Heart right ventricle (tissue), 16 donors: ENCODE measurements around the gene ANKS6. TPM values are rescaled to one million over a fixed set of nuclear protein-coding genes. Genes with fewer than 3 reads are reported as not detected.

Experiments used
- ATAC-seq, 8 donors: fragments of 200-7000 bp; cut with Tn5 transposase; one replicate each; pipeline ENCODE4 v1.9.1; 2020; ENCODE audit warnings: mild to moderate bottlenecking in 8 of 8, moderate library complexity in 8 of 8, moderate number of reproducible peaks in 1 of 8
- DNase-seq, 2 donors: peaks; one replicate each; pipeline ENCODE4 v3.0.0-alpha.2; 2020
- H3K27ac ChIP-seq, 10 donors: fragments of 200-600 bp; sonication (generic) in 2 of 10; one replicate each; pipeline versions ENCODE4 v1.5.0 to v1.8.0; 2020 to 2022; ENCODE audit warnings: mild to moderate bottlenecking in 3 of 10
- H3K27me3 ChIP-seq, 7 donors: fragments of 200-600 bp; one replicate each; pipeline ENCODE4 v1.8.0; 2021 to 2022; ENCODE audit warnings: mild to moderate bottlenecking in 2 of 7
- H3K36me3 ChIP-seq, 9 donors: fragments of 200-600 bp; sonication (generic) in 1 of 9; one replicate each; pipeline versions ENCODE4 v1.5.0 to v1.8.0; 2020 to 2022; ENCODE audit warnings: mild to moderate bottlenecking in 2 of 9
- H3K4me1 ChIP-seq, 9 donors: fragments of 200-600 bp; sonication (generic) in 1 of 9; one replicate each; pipeline versions ENCODE4 v1.5.0 to v1.8.0; 2020 to 2022; ENCODE audit warnings: mild to moderate bottlenecking in 4 of 9
- H3K4me3 ChIP-seq, 10 donors: fragments of 200-600 bp; sonication (generic) in 2 of 10; one replicate each; pipeline versions ENCODE4 v1.5.0 to v1.8.0; 2020 to 2022; ENCODE audit warnings: mild to moderate bottlenecking in 7 of 10, moderate library complexity in 2 of 10
- H3K9me3 ChIP-seq, 11 donors: fragments of 200-600 bp in 10 of 11; sonication (generic) in 2 of 11; one replicate each; pipeline versions ENCODE4 v1.5.0 to v1.8.0; 2013 to 2022; ENCODE audit warnings: mild to moderate bottlenecking in 2 of 11, control low read depth in 1 of 11, moderate library complexity in 1 of 11
- CTCF ChIP-seq, 9 donors: fragments of 200-600 bp; sonication (generic) in 2 of 9; IDR thresholded peaks; one replicate each; pipeline versions ENCODE4 v1.5.0 to v1.8.0; 2021 to 2022; ENCODE audit warnings: antibody characterized with exemption in 9 of 9, mild to moderate bottlenecking in 5 of 9, moderate library complexity in 1 of 9
- WGBS, 2 donors: extraction: QIAGEN DNeasy Blood & Tissue Kit; methylation state at CpG; one replicate each; pipeline ENCODE4 v1.1.7; 2013; ENCODE audit warnings: inconsistent platforms in 1 of 2; 5-methylcytosine and 5-hydroxymethylcytosine counted together
- intact Hi-C, 10 donors: fragments of 100-400 bp; cut with DNase I; formaldehyde crosslinking; loops; one replicate each; pipeline versions ENCODE4 v1.11.1 to v1.14.2; 2022
- polyA plus RNA-seq, 2 donors: library from polyadenylated mRNA; stranded (reverse); fragments of 200-250 nt; gene quantifications; one replicate each; pipeline ENCODE4 v1.2.3, GENCODE V29; 2013
- total RNA-seq, 10 donors: library from RNA; stranded (reverse); fragmentation: NEBNext Ultra II Directional in 3 of 10; extraction: Animal tissue kit (Norgen Biotek cat#: 25700) in 3 of 10; gene quantifications; one replicate each; pipeline versions ENCODE4 v1.2.1 to v1.2.4, GENCODE V29; 2021 to 2023
- donor health status: Arrhythmogenic right ventricular cardiomyopathy.
- donor health status: ischemic (EF 13 %, LVEDD 7.1; RV severe dilation, severe dysfunction).
- donor health status: healthy with polysubstance abuse.
- donor health status: DM: no; HTN: yes; CAD: no.
- donor health status: DM: no; HTN: no; CAD: no.
- donor health status: ischemic (EF 25% LVEDD 6.9; RV normal size, moderate dysfunction).
- donor health status: ischemic (EF 25% LVEDD 5.7; RV mildly dilated, moderate dysfunction).
- donor health status: healthy.
- donor health status: DM: yes; HTN: yes; CAD: no.
- donor health status: Ischemic cardiomyopathy.
- donor health status: ischemic (EF 35%, LVEDD 5.7; RV mildly dilated, moderate dysfunction).
- donor health status: nonischemic (EF 11% LVEDD 7.7; RV severe dilation, severe dysfunction).
- donor health status: DM: yes; HTN: yes; CAD: no.
- donor health status: PGD.
- donor health status: ischemic (EF 29% LVEDD 5.4; RV normal size, mild dysfunction).
- donor health status: nonischemic (EF 23%, LVEDD 6.1; RV moderate dilation, normal function).

ANKS6 gene
- total and polyA plus RNA-seq, 12 donors: 3.1 to 8.0 (median 4.2) TPM

- Histone ChIP-seq H3K27ac (no peak overlapping the region), H3K27me3 (no peaks in the 10 kb centered on the region), H3K4me1 (no peaks in the 10 kb centered on the region), H3K4me3 (no peak overlapping the region), H3K36me3 (no peaks in the 10 kb centered on the region), H3K9me3 (peaks cover 0 to 8% (median 0%) of the 10 kb centered on the region in 11 donors)
- WGBS, 2 donors: 97 to 98% methylated on average over 3 of the region's 3 CpGs
- ATAC-seq: peak in 1 of 8 donors; percentile 25
- TF ChIP-seq CTCF (IDR thresholded peaks at IDR 0.05): no peak
- intact Hi-C loops: no loop called here
- DNase-seq: no peak
Measured at GRCh38 chr9:98823666-98824334, 27.4 kb upstream of the ANKS6 start.

DNA sequence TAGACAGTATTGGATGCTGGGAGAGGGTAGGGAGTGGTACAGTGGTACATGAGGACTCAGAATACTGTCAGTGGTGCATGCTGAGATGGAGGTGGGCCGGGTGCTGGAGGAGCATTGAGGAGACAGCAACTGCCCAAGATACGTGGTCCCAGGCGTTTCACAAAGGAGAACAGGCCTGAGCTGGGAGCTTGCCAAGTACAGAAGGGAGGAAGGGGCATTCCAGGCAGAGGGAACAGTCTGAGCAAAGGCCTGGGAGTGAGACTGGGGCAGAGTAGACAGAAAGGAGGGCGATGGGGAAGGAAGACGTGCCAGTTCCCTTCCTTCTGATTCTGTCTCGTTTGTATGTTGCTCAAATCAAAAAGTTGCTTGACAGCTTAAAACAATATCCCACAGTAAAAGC is 26.3 kb upstream of the ANKS6 start:
- Histone ChIP-seq H3K4me1 (no peaks in the 10 kb centered on the region), H3K4me3 (no peak overlapping the region), H3K9me3 (peaks cover 0 to 10% (median 0%) of the 10 kb centered on the region in 11 donors), H3K36me3 (no peaks in the 10 kb centered on the region), H3K27me3 (no peaks in the 10 kb centered on the region), H3K27ac (no peak overlapping the region)
- no peak for ATAC-seq
- intact Hi-C loops: no loop called here
- TF ChIP-seq CTCF (IDR thresholded peaks at IDR 0.05): no peak
- WGBS, 2 donors: 92 to 99% methylated on average over 6 of the region's 6 CpGs
- DNase-seq: no peak

- Histone ChIP-seq H3K27me3 (no peaks in the 10 kb centered on the region), H3K27ac (no peak overlapping the region), H3K36me3 (no peaks in the 10 kb centered on the region), H3K4me1 (no peaks in the 10 kb centered on the region), H3K9me3 (peaks cover 0 to 10% (median 0%) of the 10 kb centered on the region in 11 donors), H3K4me3 (no peak overlapping the region)
- no peak for TF ChIP-seq CTCF (IDR thresholded peaks at IDR 0.05)
- DNase-seq (no peak), ATAC-seq (no peak)
- WGBS, 2 donors: 65 to 80% methylated on average over 2 of the region's 2 CpGs
- intact Hi-C loops: no loop called here
Measured at GRCh38 chr9:98821831-98822230, 25.5 kb upstream of the ANKS6 start.

DNA sequence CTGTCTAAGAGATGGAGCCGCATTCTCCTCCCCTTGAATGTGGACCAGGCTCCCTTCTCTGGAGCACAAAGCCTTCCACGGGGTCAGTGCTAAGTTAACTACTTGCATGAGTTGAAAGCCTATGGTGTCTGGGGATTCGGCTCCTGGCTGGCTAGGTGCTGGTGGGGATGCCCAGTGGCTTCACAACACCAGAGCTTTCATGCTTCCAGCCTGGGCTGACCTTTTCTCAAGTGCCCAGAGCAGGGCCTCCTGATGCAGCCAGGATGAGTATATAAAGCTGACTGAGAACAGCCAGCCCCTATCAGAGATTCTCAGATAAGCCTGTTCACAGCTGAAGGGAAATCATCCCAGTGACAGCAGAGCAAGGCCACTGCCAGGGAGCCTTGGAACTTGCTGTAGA is 22.9 kb upstream of the ANKS6 start:
- ATAC-seq (no peak), DNase-seq (no peak)
- Histone ChIP-seq H3K27me3 (no peaks in the 10 kb centered on the region), H3K36me3 (no peaks in the 10 kb centered on the region), H3K9me3 (peaks cover 0 to 8% (median 0%) of the 10 kb centered on the region in 11 donors), H3K27ac (no peak overlapping the region), H3K4me1 (no peaks in the 10 kb centered on the region), H3K4me3 (no peak overlapping the region)
- WGBS, 2 donors: 88 to 89% methylated on average over 3 of the region's 3 CpGs
- no peak for TF ChIP-seq CTCF (IDR thresholded peaks at IDR 0.05)
- intact Hi-C loops: no loop called here
